Activated CD8-positive, alpha-beta memory T cell treated with anti-CD3 and anti-CD28 coated beads for 4 hours (primary cell): ENCODE results near the gene FAM50A.
"Not testable (repeated sequence)": the region's sequence is repeated elsewhere in the genome, so short reads cannot be mapped to it uniquely, and the experiment has no call there.

Experiments used
- DNase-seq, 2 donors: peaks; one replicate each; pipeline ENCODE4 v3.0.0-alpha.2; 2020; ENCODE audit warnings: low read depth in 2 of 2

The FAM50A gene, protein sequence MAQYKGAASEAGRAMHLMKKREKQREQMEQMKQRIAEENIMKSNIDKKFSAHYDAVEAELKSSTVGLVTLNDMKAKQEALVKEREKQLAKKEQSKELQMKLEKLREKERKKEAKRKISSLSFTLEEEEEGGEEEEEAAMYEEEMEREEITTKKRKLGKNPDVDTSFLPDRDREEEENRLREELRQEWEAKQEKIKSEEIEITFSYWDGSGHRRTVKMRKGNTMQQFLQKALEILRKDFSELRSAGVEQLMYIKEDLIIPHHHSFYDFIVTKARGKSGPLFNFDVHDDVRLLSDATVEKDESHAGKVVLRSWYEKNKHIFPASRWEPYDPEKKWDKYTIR

DNA sequence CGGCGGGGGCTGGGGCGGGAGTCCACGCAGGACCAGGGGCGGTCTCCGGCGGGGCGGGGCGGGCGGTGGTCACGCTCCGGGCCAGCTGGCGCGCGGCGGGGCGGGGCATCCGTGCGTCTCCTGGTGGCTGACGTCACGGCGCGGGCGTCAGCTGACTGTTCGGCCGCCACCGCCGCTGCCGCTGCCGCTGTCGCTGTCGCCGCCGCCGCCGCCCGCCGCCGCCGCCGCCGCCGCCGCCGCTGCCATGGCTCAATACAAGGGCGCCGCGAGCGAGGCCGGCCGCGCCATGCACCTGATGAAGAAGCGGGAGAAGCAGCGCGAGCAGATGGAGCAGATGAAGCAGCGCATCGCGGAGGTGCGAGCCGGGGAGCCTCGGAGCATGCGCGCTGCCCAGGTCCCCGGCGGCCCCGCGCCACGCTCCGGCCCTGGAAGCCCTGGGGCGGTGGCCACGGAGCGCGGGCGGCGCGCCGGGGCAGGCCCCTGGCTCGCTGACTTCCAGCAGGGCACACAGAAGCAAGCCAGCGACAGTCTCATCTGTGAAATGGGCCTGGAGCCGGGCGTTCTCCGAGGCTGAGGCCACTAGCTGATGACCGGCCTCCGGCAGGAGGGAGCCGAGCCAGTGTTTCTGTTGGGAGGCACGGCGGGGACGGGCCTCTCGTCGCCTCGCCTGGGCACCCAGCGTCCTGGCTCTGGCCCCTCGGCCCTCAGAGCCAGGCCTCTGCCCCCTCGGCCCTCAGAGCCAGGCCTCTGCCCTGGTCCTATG is at the start of gene FAM50A:
TSS of gene FAM50A (plus strand) at position 150 of the 763 bp plus-strand sequence. CDS start at position 245, 95 bp downstream.
- peak; percentile 25 to 36 for DNase-seq

GRCh38 chrX:154396363-154396762 is 47.6 kb upstream of the FAM50A start:
- not testable (repeated sequence) for DNase-seq

GRCh38 chrX:154396973-154397887 is 46.7 kb upstream of the FAM50A start:
- peak in 1 of 2 donors; percentile 37 for DNase-seq

DNA sequence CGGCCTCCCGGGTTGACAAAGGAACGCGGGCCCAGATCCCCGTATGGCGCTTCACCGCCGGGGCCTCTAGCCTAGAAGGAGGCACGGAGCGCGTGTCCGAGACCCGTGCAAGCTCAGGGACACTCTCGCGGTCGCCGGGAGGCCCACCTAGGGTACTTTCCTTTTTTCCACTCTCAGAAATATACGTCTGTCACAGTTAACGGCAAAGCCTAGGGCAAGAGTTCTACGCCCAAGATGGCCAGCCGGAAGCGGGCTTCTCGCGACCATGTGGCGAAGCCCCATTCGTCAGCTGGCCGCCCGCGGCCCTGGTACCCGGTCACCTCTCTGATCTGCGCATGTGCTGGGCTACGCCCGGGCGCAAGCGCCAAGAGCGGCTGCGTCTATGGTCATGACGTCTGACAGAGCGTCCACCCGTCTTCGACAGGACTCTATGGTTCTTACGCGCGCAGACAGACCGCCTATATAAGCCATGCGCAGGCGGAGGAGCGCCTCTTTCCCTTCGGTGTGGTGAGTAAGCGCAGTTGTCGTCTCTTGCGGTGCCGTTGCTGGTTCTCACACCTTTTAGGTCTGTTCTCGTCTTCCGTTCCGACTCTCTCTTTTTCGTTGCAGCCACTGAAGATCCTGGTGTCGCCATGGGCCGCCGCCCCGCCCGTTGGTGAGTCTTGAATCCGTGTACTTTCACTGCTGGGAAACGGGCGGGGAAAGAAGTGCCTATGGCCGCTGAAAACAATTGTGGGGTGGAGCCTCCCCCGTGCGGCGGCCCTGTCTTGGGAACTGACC is 45.9 kb upstream of the FAM50A start, which contains the start of gene RPL10:
TSS of gene RPL10 (plus strand) at position 490 of the 780 bp plus-strand sequence. CDS start at position 633, 143 bp downstream.
- DNase-seq: peak; percentile 75 to 86

DNA sequence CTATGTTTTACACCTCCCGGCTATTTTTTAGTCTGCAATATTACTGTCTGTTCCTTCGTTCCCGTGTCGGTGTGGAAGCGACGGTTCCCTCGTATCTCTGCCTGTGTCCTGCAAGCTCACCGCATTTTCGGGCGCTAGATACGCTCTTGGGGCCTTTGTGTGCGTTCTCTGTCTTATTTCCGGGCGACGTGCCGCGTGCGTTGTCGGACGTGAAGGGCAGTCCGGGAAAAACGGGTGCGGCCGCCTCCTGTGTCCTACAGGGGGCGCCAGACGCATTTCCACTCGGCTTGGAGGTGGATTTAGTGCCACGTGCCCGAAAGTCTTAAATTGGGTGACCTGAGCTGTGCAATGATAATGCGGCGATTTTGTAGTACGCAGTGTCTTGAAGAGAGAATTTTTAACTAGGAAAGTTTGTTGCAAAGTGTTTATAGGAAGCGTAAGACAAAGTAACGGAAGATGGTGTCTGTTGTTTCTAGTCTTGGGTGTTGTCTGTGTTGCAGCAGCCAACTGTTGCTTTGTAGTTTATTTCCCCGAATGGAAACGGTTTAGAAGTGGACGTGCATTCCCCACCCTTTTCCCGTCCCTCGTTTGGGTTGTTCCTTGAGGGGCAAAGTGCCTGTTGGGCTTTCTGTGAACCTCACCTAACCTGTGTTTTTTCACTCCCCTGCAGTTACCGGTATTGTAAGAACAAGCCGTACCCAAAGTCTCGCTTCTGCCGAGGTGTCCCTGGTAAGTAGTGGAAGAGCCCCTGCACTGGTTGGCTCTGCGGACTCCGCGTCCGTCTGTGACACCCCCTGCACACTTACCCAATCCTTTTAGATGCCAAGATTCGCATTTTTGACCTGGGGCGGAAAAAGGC is 45.0 kb upstream of the FAM50A start:
- DNase-seq: peak; percentile 61 to 67

GRCh38 chrX:154399527-154400368 is 44.2 kb upstream of the FAM50A start:
- no peak for DNase-seq

DNA sequence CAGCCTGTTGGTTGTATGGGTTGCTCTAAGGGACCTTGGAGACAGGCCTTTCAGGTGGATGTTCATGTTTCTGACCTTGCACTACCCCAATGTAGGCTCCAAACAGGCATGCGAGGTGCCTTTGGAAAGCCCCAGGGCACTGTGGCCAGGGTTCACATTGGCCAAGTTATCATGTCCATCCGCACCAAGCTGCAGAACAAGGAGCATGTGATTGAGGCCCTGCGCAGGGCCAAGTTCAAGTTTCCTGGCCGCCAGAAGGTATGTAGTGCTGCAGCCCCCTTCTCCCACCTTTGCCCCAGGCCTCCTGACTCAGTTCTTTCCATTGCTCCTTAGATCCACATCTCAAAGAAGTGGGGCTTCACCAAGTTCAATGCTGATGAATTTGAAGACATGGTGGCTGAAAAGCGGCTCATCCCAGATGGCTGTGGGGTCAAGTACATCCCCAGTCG is 43.5 kb upstream of the FAM50A start:
- not testable (repeated sequence) for DNase-seq

DNA sequence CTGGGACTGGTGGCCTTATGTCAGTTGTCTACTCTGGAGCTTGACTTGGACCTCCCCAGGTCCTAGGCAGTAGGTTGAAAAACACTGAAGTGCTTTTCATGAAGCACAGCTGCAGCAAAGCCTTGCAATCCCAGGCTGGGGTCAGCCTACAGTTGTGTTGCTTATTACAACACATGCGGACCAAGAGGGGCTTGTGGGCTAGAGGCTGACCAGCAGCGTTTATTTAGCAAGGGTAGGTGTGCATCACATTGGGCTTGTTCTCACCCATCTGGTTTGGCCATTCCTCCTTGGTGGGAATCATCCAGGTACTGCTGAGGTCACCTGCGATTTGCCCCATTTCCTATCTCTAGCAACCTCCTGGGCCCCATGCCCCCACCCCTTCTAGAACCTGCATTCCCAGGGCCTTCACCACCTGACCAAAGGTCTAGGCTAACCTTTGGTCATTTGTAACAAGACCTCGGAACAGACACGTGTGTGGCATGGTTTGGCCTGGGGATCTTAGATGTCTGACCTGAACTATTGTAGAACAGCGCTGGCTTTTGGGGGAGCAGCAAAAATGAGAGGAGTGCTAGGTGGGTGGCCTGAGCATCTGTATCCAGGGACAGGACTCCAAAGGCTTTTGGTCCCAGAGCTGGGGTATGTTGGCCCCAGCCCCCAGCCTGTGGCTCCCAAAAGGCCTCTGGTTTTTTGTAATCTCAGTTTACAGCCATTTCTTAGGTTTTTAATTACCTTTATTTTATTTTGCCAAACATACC is 42.7 kb upstream of the FAM50A start:
- no peak for DNase-seq

GRCh38 chrX:154401918-154402621 is 41.9 kb upstream of the FAM50A start:
- DNase-seq: no peak

DNA sequence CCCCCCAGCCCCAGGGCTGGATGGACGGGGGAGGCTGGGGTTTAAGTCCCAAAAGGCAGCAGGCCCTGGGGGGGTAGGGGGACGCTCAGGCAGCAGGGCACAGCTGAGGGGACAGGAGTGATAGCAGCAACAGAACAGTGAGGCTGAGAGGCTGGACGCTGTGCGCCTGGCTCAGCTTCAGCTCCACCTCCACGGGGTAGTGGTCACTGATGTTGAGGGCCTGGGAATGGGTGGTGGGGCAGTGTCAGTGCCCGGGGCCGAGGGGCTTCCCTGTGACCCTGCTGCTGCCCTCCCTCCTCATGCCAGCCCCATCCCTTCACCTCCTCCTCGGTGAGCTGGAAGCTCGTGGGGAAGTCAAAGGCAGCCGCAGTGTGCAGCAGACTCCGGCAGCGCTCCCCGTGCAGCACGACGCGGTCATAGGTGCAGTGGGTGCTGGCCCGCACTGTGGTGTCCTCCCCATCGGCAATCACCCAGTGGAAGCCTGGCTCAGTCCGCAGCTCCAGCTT is 41.3 kb upstream of the FAM50A start:
- no peak for DNase-seq

GRCh38 chrX:154403192-154403591 is 40.7 kb upstream of the FAM50A start:
- DNase-seq: no peak

DNA sequence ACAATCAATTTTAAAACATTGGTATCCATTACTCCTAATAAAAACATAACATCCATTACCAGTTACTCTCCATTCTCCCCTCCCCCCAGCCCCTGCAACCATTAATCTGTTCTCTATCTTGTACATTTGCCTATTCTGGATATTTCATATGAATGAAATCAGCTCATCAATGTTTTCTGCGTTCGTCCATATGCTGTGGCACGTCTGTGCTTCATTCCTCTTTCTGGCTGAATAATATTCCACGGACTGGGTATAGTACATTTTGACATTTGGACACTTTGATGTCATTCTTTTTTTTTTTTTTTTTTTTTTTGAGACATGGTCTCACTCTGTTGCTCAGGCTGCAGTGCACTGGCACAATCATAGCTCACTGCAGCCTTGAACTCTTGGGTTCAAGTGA is 40.1 kb upstream of the FAM50A start:
- no peak for DNase-seq

- DNase-seq: no peak
These were observed 39.2 kb upstream of the FAM50A start for GRCh38 chrX:154404625-154405192.

DNA sequence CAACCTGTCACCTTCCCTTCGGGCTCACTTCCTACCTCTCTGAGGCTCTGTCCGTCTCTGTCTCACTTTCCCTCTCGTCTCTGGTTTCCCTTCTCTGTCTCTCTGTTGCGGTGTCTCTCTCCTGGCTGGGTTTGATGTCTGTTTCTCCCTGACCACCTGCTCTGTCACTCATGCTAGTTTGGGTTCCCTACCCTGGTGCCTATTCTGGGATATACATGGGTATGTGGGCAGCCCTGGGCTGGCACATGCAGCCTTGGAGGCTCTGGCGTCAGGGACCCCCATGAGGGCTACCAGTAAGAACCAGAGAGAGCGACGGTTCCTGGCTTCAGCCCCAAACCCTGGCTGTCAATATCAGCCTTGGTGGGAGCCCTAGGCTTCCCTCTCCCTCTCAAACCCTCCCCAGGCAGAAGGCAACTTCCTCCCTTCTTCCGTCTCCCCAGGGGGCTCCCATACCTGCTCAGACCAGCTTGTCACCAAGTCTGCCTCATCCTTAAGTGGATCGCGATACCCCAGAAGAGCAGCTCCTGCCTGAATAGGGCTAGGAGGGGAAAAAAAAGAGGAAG is 35.2 kb upstream of the FAM50A start:
- DNase-seq: no peak

DNA sequence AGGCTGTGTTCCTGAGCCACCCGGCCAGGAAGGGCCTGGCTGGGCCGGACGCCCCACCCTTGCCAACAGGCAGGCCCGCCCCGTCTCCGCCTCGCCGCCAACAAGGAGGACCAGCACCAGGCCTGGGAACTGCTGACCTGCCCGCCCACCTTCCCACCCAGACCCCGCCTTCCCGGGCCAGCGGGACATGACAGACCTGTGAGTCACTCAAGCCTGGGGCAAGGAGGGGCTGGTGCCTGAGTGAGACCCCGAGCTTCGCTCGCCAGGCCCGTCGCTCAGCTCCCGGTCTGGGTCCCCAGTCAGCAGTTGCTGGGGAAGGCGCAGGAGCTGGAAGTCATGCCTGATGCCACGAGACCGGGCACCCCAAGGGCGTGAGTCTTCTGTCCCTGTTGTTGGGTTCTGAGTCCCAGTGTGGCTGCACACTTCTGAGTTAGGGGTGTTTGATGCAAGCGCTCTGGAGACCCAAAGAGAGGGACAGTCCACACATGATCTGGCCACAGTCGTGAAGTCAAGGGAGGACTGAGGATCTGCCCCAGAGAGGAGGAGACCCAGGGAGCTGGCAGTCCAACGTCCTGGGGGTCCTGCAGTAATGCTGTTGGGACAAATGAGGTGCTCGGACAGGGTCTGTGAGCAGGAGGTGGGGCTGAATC is 34.6 kb upstream of the FAM50A start, which contains the start of gene DNASE1L1:
TSS of gene DNASE1L1 (minus strand) at position 33 of the 650 bp plus-strand sequence. CDS start 3,686 bp downstream, outside the sequence.
- DNase-seq: no peak

GRCh38 chrX:154411981-154412340 is 32.0 kb upstream of the FAM50A start:
- DNase-seq: no peak
